ENCODE data around the gene FER. TPM values are rescaled to one million over a fixed set of nuclear protein-coding genes. Genes with fewer than 3 reads are reported as not detected.

FER gene
- total and polyA plus RNA-seq, 7 donors: 1.2 to 36.7 (median 24.2) TPM

DNA sequence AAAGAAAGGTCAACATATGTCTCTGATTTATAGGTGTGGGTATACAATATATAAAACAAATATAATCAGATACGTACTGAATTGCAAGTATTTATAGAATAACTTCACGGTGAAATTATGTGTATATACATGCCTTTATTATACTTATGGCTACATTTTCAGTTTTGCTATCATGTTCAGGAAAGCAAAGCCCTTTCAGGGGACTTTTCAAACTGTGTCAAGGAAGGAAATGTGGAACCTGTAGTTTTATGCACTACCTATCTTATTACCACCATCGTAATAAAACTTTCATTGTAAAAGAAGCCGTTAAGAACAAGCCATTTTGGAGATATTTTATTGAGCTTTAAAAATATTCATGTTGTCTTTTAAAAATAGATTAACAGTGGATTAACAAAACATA is 404.9 kb downstream of the FER start:
- 19 to 68% methylated on average over 4 of the region's 4 CpGs for WGBS, 2 donors
- no peak overlapping the region for H3K27ac ChIP-seq
- no peaks in the 10 kb centered on the region for H3K36me3 ChIP-seq
- H3K4me1 ChIP-seq: peaks cover 0 to 6% (median 0%) of the 10 kb centered on the region in 4 donors
- no peak for DNase-seq
- H3K4me3 ChIP-seq: no peak overlapping the region
- H3K9me3 ChIP-seq: no peaks in the 10 kb centered on the region
- no peaks in the 10 kb centered on the region for H3K27me3 ChIP-seq
- TF ChIP-seq, protein P1, sequence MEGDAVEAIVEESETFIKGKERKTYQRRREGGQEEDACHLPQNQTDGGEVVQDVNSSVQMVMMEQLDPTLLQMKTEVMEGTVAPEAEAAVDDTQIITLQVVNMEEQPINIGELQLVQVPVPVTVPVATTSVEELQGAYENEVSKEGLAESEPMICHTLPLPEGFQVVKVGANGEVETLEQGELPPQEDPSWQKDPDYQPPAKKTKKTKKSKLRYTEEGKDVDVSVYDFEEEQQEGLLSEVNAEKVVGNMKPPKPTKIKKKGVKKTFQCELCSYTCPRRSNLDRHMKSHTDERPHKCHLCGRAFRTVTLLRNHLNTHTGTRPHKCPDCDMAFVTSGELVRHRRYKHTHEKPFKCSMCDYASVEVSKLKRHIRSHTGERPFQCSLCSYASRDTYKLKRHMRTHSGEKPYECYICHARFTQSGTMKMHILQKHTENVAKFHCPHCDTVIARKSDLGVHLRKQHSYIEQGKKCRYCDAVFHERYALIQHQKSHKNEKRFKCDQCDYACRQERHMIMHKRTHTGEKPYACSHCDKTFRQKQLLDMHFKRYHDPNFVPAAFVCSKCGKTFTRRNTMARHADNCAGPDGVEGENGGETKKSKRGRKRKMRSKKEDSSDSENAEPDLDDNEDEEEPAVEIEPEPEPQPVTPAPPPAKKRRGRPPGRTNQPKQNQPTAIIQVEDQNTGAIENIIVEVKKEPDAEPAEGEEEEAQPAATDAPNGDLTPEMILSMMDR (IDR thresholded peaks at IDR 0.05): no peak
- TF ChIP-seq POLR2A (IDR thresholded peaks at IDR 0.05): no peak
- TF ChIP-seq EP300 (IDR thresholded peaks at IDR 0.05): no peak
- no peak for TF ChIP-seq POLR2AphosphoS5 (IDR thresholded peaks at IDR 0.05)
- intact Hi-C loops (cut with DNase I): no loop called here

DNA sequence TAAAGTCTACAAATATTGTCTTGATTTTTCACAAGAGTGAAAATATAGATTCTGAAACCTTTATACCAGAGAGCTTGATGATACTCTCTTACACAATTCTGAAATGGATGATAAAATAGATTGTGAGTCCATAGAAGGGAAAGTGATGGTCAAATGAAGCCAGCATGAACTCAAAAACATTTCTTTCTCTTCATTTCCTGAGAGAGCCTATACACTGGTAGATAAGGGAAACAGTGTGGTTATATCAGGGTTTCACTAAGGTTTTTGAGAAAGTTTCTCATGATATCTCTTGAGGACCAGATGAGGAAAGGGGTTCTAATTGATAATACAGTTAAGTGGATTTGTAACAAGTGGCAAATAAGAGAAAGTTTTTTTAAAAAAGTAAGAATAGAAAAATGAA is 407.9 kb downstream of the FER start:
- Histone ChIP-seq H3K27ac (no peak overlapping the region), H3K36me3 (no peaks in the 10 kb centered on the region), H3K27me3 (no peaks in the 10 kb centered on the region), H3K4me1 (peaks cover 0 to 6% (median 0%) of the 10 kb centered on the region in 4 donors), H3K4me3 (no peak overlapping the region), H3K9me3 (no peaks in the 10 kb centered on the region)
- DNase-seq: no peak
- TF ChIP-seq POLR2A (IDR thresholded peaks at IDR 0.05): no peak
- TF ChIP-seq EP300 (IDR thresholded peaks at IDR 0.05): no peak
- TF ChIP-seq, protein P1 (IDR thresholded peaks at IDR 0.05): no peak
- TF ChIP-seq POLR2AphosphoS5 (IDR thresholded peaks at IDR 0.05): no peak
- intact Hi-C loops (cut with DNase I): no loop called here

DNA sequence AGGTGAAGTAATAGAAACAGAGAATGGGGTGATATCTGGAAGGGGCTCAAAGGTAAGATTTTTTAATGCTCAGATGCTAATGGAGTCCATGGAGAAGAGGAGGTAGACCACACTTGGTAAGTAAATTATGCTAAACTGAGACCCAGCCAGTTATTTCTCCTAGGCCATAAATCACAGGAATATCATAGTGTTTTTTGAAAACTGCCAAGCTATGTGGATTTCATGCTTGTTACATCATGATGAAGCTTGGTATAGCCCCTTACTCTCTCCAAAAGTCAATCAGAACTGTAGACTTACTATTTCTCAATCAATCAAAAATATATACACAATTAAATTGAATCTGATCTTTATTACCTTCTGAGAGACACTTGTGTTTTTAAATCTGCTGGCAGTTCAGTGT is 409.2 kb downstream of the FER start:
- H3K36me3 ChIP-seq: no peaks in the 10 kb centered on the region
- no peak overlapping the region for H3K27ac ChIP-seq
- intact Hi-C loops (cut with DNase I): no loop called here
- H3K9me3 ChIP-seq: no peaks in the 10 kb centered on the region
- H3K27me3 ChIP-seq: no peaks in the 10 kb centered on the region
- no peak for DNase-seq
- no peak overlapping the region for H3K4me3 ChIP-seq
- H3K4me1 ChIP-seq: peaks cover 0 to 6% (median 0%) of the 10 kb centered on the region in 4 donors
- no peak for TF ChIP-seq POLR2AphosphoS5 (IDR thresholded peaks at IDR 0.05)
- TF ChIP-seq EP300 (IDR thresholded peaks at IDR 0.05): no peak
- TF ChIP-seq, protein P1 (IDR thresholded peaks at IDR 0.05): no peak
- no peak for TF ChIP-seq POLR2A (IDR thresholded peaks at IDR 0.05)

GRCh38 chr5:109160468-109160867 is 412.8 kb downstream of the FER start:
- Histone ChIP-seq H3K27me3 (no peaks in the 10 kb centered on the region), H3K36me3 (no peaks in the 10 kb centered on the region), H3K27ac (no peak overlapping the region), H3K4me3 (no peak overlapping the region), H3K9me3 (no peaks in the 10 kb centered on the region), H3K4me1 (peaks cover 0 to 6% (median 0%) of the 10 kb centered on the region in 4 donors)
- intact Hi-C loops (cut with DNase I): no loop called here
- 95% methylated on average over 3 of the region's 3 CpGs for WGBS, 2 donors
- no peak for DNase-seq
- TF ChIP-seq POLR2A (IDR thresholded peaks at IDR 0.05): no peak
- TF ChIP-seq POLR2AphosphoS5 (IDR thresholded peaks at IDR 0.05): no peak
- TF ChIP-seq, protein P1 (IDR thresholded peaks at IDR 0.05): no peak
- no peak for TF ChIP-seq EP300 (IDR thresholded peaks at IDR 0.05)

GRCh38 chr5:109161914-109162683 is 414.4 kb downstream of the FER start:
- TF ChIP-seq, protein P1 (IDR thresholded peaks at IDR 0.05): no peak
- no peaks in the 10 kb centered on the region for H3K36me3 ChIP-seq
- no peak overlapping the region for H3K4me3 ChIP-seq
- no peaks in the 10 kb centered on the region for H3K27me3 ChIP-seq
- no peak for DNase-seq
- intact Hi-C loops (cut with DNase I): no loop called here
- H3K4me1 ChIP-seq: peaks cover 0 to 3% (median 0%) of the 10 kb centered on the region in 4 donors
- WGBS, 2 donors: 74 to 88% methylated on average over 4 of the region's 4 CpGs
- no peaks in the 10 kb centered on the region for H3K9me3 ChIP-seq
- no peak overlapping the region for H3K27ac ChIP-seq
